22Rv1 (cell line): Measurements from ENCODE around the gene ASPRV1.
"Not testable (repeated sequence)": the region's sequence is repeated elsewhere in the genome, so short reads cannot be mapped to it uniquely, and the experiment has no call there.

Experiments used
- ZFX ChIP-seq: fragments of 450-650 bp; IDR thresholded peaks from 2 replicates; pipeline ENCODE4 v1.6.1; 2017; ENCODE audit warnings: antibody characterized with exemption, borderline replicate concordance
- TF ChIP-seq, protein P1 (sequence below): fragments of 450-650 bp; IDR thresholded peaks from 2 replicates; pipeline ENCODE4 v1.5.1; 2017; ENCODE audit warnings: mild to moderate bottlenecking

- TF ChIP-seq, protein P1, sequence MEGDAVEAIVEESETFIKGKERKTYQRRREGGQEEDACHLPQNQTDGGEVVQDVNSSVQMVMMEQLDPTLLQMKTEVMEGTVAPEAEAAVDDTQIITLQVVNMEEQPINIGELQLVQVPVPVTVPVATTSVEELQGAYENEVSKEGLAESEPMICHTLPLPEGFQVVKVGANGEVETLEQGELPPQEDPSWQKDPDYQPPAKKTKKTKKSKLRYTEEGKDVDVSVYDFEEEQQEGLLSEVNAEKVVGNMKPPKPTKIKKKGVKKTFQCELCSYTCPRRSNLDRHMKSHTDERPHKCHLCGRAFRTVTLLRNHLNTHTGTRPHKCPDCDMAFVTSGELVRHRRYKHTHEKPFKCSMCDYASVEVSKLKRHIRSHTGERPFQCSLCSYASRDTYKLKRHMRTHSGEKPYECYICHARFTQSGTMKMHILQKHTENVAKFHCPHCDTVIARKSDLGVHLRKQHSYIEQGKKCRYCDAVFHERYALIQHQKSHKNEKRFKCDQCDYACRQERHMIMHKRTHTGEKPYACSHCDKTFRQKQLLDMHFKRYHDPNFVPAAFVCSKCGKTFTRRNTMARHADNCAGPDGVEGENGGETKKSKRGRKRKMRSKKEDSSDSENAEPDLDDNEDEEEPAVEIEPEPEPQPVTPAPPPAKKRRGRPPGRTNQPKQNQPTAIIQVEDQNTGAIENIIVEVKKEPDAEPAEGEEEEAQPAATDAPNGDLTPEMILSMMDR: not testable (repeated sequence)
- not testable (repeated sequence) for TF ChIP-seq ZFX
Observed at GRCh38 chr2:70000529-70000928, 39.1 kb upstream of the ASPRV1 start.
